IMR-90 (cell line): ENCODE results near the gene DACT1.

Experiments used
- BHLHE40 ChIP-seq: fragments of 150-350 bp; IDR thresholded peaks from 2 replicates; pipeline ENCODE4 v1.6.1; 2016; ENCODE audit warnings: mild to moderate bottlenecking, low read depth, low read length
- CHD1 ChIP-seq: IDR thresholded peaks from 2 replicates; pipeline ENCODE4 v1.6.1; 2012; ENCODE audit warnings: low read depth, low read length, improper control_type of control experiment
- CTCF ChIP-seq: conservative IDR thresholded peaks from 2 replicates; pipeline ENCODE4 v1.5.1; 2012; ENCODE audit warnings: mild to moderate bottlenecking, low read depth, low read length, improper control_type of control experiment
- MAFK ChIP-seq: IDR thresholded peaks from 2 replicates; pipeline ENCODE4 v1.6.1; 2012; ENCODE audit warnings: low read depth, low read length, improper control_type of control experiment
- MAZ ChIP-seq: IDR thresholded peaks from 2 replicates; pipeline ENCODE4 v1.6.1; 2012; ENCODE audit warnings: low read depth, mild to moderate bottlenecking, low read length, improper control_type of control experiment, moderate library complexity, borderline replicate concordance
- MXI1 ChIP-seq: IDR thresholded peaks from 2 replicates; pipeline ENCODE4 v1.6.1; 2012; ENCODE audit warnings: low read depth, mild to moderate bottlenecking, low read length, moderate library complexity, borderline replicate concordance
- POLR2A ChIP-seq: IDR thresholded peaks from 2 replicates; pipeline ENCODE4 v1.6.1; 2012; ENCODE audit warnings: mild to moderate bottlenecking, low read depth, low read length
- RAD21 ChIP-seq: IDR thresholded peaks from 2 replicates; pipeline ENCODE4 v1.6.1; 2012; ENCODE audit warnings: low read length, improper control_type of control experiment
- RCOR1 ChIP-seq: IDR thresholded peaks from 2 replicates; pipeline ENCODE4 v1.6.1; 2012; ENCODE audit warnings: mild to moderate bottlenecking, low read length, improper control_type of control experiment; ENCODE audit not compliant: insufficient replicate concordance
- SMC3 ChIP-seq: fragments of 150-350 bp; IDR thresholded peaks from 2 replicates; pipeline ENCODE4 v1.6.1; 2016; ENCODE audit warnings: low read depth, mild to moderate bottlenecking, antibody characterized with exemption, low read length, moderate library complexity
- USF2 ChIP-seq: fragments of 150-350 bp; IDR thresholded peaks from 2 replicates; pipeline ENCODE4 v1.6.1; 2017; ENCODE audit warnings: mild to moderate bottlenecking, antibody characterized with exemption, low read length, low read depth

- TF ChIP-seq MAZ: no peak
- TF ChIP-seq CTCF: no peak
- TF ChIP-seq SMC3: no peak
- no peak for TF ChIP-seq POLR2A
- no peak for TF ChIP-seq MXI1
- TF ChIP-seq BHLHE40: no peak
- no peak for TF ChIP-seq MAFK
- no peak for TF ChIP-seq CHD1
- TF ChIP-seq USF2: no peak
- no peak for TF ChIP-seq RCOR1
- TF ChIP-seq RAD21: no peak
Observed at GRCh38 chr14:58633831-58634230, 3.9 kb upstream of the DACT1 start.
